Natural killer cell (primary cell): ENCODE measurements around the gene SPDEF. TPM values are rescaled to one million over a fixed set of nuclear protein-coding genes. Genes with fewer than 3 reads are reported as not detected.

Experiments
- ATAC-seq, 3 donors: fragments of 150-1000 bp in 2 of 3; fragments of 200-7000 bp in 1 of 3; cut with Tn5 transposase; 1 replicate in 1 of 3; 2 replicates in 2 of 3; pipeline ENCODE4 v1.10.0; 2021; ENCODE audit warnings: mild to moderate bottlenecking in 2 of 3, moderate library complexity in 2 of 3
- DNase-seq, 2 donors: peaks; one replicate each; pipeline versions ENCODE4 v3.0.0 to v3.0.0-alpha.2; 2013 to 2021; ENCODE audit warnings: mixed read lengths in 1 of 2
- H3K27ac ChIP-seq: one replicate; pipeline ENCODE4 v1.5.1; 2013; ENCODE audit warnings: mild to moderate bottlenecking, low read length
- H3K27me3 ChIP-seq: one replicate; pipeline ENCODE4 v1.6.1; 2013; ENCODE audit warnings: low read length; ENCODE audit not compliant: control insufficient read depth, insufficient read depth
- H3K36me3 ChIP-seq: one replicate; pipeline ENCODE4 v1.6.1; 2013; ENCODE audit warnings: low read length; ENCODE audit not compliant: control insufficient read depth, insufficient read depth
- H3K4me1 ChIP-seq: one replicate; pipeline ENCODE4 v1.6.1; 2013; ENCODE audit warnings: low read length; ENCODE audit not compliant: control insufficient read depth, insufficient read depth
- H3K4me3 ChIP-seq: one replicate; pipeline ENCODE4 v1.5.1; 2013; ENCODE audit warnings: low read length
- H3K9me3 ChIP-seq: one replicate; pipeline ENCODE4 v1.6.1; 2013; ENCODE audit warnings: low read length; ENCODE audit not compliant: control insufficient read depth, insufficient read depth
- H3K27ac Mint-ChIP-seq, 2 donors: one replicate each; pipeline ENCODE4 v1.8.0; 2022; ENCODE audit warnings: mild to moderate bottlenecking in 2 of 2, mixed read lengths in 2 of 2, moderate library complexity in 1 of 2
- H3K27me3 Mint-ChIP-seq, 2 donors: one replicate each; pipeline ENCODE4 v1.8.0; 2022; ENCODE audit warnings: low read depth in 2 of 2, mixed read lengths in 2 of 2
- H3K36me3 Mint-ChIP-seq: one replicate; pipeline ENCODE4 v1.8.0; 2022; ENCODE audit warnings: mixed read lengths
- H3K4me1 Mint-ChIP-seq, 2 donors: one replicate each; pipeline ENCODE4 v1.8.0; 2022; ENCODE audit warnings: mixed read lengths in 2 of 2
- H3K4me3 Mint-ChIP-seq: one replicate; pipeline ENCODE4 v1.8.0; 2022; ENCODE audit warnings: mild to moderate bottlenecking, moderate library complexity, mixed read lengths
- H3K9me3 Mint-ChIP-seq, 2 donors: one replicate each; pipeline ENCODE4 v1.8.0; 2022; ENCODE audit warnings: mixed read lengths in 2 of 2
- WGBS: methylation state at CpG from one replicate; pipeline ENCODE4 v1.1.7; 2013; ENCODE audit warnings: missing lambda C conversion rate; ENCODE audit not compliant: insufficient coverage; 5-methylcytosine and 5-hydroxymethylcytosine counted together
- intact Hi-C: fragments of 100-400 bp; cut with micrococcal nuclease; formaldehyde crosslinking; loops from one replicate; pipeline ENCODE4 v1.14.2; 2022
- total RNA-seq, 4 donors: library from RNA; stranded (reverse); fragments of 120-200 nt in 1 of 4; gene quantifications; one replicate each; pipeline versions ENCODE4 v1.2.3 to v1.2.4, GENCODE V29; 2013 to 2022
- TF ChIP-seq, protein P1 (sequence below): fragments of 200-600 bp; IDR thresholded peaks from one replicate; pipeline ENCODE4 v1.8.0; 2022; ENCODE audit warnings: antibody characterized with exemption

Gene SPDEF
- total RNA-seq, 3 donors from 2014 or later (not counting 1 experiment from before 2014, with no cell fraction given), result 0.25 to 0.68 (median 0.45) TPM

- Mint-ChIP-seq H3K27ac (no peak overlapping the region), H3K4me3 (no peak overlapping the region), H3K4me1 (peaks cover 0 to 13% of the 10 kb centered on the region in 2 donors), H3K27me3 (no peaks in the 10 kb centered on the region), H3K9me3 (no peaks in the 10 kb centered on the region), H3K36me3 (no peaks in the 10 kb centered on the region)
- TF ChIP-seq, protein P1, sequence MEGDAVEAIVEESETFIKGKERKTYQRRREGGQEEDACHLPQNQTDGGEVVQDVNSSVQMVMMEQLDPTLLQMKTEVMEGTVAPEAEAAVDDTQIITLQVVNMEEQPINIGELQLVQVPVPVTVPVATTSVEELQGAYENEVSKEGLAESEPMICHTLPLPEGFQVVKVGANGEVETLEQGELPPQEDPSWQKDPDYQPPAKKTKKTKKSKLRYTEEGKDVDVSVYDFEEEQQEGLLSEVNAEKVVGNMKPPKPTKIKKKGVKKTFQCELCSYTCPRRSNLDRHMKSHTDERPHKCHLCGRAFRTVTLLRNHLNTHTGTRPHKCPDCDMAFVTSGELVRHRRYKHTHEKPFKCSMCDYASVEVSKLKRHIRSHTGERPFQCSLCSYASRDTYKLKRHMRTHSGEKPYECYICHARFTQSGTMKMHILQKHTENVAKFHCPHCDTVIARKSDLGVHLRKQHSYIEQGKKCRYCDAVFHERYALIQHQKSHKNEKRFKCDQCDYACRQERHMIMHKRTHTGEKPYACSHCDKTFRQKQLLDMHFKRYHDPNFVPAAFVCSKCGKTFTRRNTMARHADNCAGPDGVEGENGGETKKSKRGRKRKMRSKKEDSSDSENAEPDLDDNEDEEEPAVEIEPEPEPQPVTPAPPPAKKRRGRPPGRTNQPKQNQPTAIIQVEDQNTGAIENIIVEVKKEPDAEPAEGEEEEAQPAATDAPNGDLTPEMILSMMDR, result no peak
- Histone ChIP-seq H3K27me3 (no peaks in the 10 kb centered on the region), H3K36me3 (no peaks in the 10 kb centered on the region), H3K4me1 (peaks cover 4% of the 10 kb centered on the region), H3K9me3 (no peaks in the 10 kb centered on the region), H3K4me3 (no peak overlapping the region), H3K27ac (no peak overlapping the region)
- DNase-seq (no peak), ATAC-seq (no peak)
- WGBS, result 90% methylated on average over 9 of the region's 9 CpGs
- intact Hi-C loops, result no loop called here
These were observed 1.1 kb upstream of the SPDEF start for GRCh38 chr6:34557228-34557627.

DNA sequence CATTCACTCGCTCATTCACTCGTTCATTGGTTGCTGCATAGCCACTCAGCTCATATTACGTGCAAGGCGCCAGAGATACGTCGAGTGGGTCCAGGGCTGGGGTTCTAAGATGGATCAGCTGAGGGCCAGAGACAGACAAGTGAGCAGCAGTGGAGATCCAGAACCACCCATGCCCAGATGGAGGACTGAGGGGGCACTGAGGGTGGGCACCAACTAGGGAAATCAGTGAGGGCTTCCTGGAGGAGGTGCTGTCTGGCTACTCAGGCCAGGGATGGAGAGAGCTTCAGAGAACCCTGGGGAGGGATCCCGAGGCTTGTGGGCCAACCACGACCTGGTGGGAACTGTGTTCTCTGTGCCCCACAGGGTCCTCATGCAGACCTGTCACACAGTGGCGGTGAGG lies 364 bp upstream of the SPDEF start:
- WGBS, result 86% methylated on average over 9 of the region's 9 CpGs
- Mint-ChIP-seq H3K27ac (no peak overlapping the region), H3K4me3 (no peak overlapping the region), H3K4me1 (peaks cover 0 to 13% of the 10 kb centered on the region in 2 donors), H3K36me3 (no peaks in the 10 kb centered on the region), H3K27me3 (peaks cover 0 to 3% of the 10 kb centered on the region in 2 donors), H3K9me3 (no peaks in the 10 kb centered on the region)
- DNase-seq (no peak), ATAC-seq (no peak)
- Histone ChIP-seq H3K27ac (no peak overlapping the region), H3K27me3 (no peaks in the 10 kb centered on the region), H3K36me3 (no peaks in the 10 kb centered on the region), H3K4me3 (no peak overlapping the region), H3K9me3 (no peaks in the 10 kb centered on the region), H3K4me1 (peaks cover 4% of the 10 kb centered on the region)
- TF ChIP-seq, protein P1, result no peak
- intact Hi-C loops, result no loop called here

GRCh38 chr6:34555328-34555727 lies 801 bp downstream of the SPDEF start:
- 95% methylated on average over 8 of the region's 8 CpGs for WGBS
- Mint-ChIP-seq H3K36me3 (no peaks in the 10 kb centered on the region), H3K27ac (no peak overlapping the region), H3K27me3 (peaks cover 0 to 3% of the 10 kb centered on the region in 2 donors), H3K4me3 (no peak overlapping the region), H3K4me1 (peaks cover 0 to 13% of the 10 kb centered on the region in 2 donors), H3K9me3 (no peaks in the 10 kb centered on the region)
- Histone ChIP-seq H3K36me3 (no peaks in the 10 kb centered on the region), H3K4me1 (peaks cover 4% of the 10 kb centered on the region), H3K27me3 (no peaks in the 10 kb centered on the region), H3K4me3 (no peak overlapping the region), H3K27ac (no peak overlapping the region), H3K9me3 (no peaks in the 10 kb centered on the region)
- TF ChIP-seq, protein P1, result no peak
- intact Hi-C loops, result no loop called here
- no peak for DNase-seq
- ATAC-seq, result no peak

- Mint-ChIP-seq H3K27me3 (peaks cover 0 to 3% of the 10 kb centered on the region in 2 donors), H3K36me3 (no peaks in the 10 kb centered on the region), H3K27ac (no peak overlapping the region), H3K4me1 (peaks cover 0 to 13% of the 10 kb centered on the region in 2 donors), H3K9me3 (no peaks in the 10 kb centered on the region), H3K4me3 (no peak overlapping the region)
- no peaks in the 10 kb centered on the region for H3K36me3 ChIP-seq
- H3K9me3 ChIP-seq, result no peaks in the 10 kb centered on the region
- H3K4me1 ChIP-seq, result peaks cover 4% of the 10 kb centered on the region
- WGBS, result 75% methylated on average over 11 of the region's 11 CpGs
- DNase-seq (no peak), ATAC-seq (no peak)
- intact Hi-C loops, result no loop called here
- no peaks in the 10 kb centered on the region for H3K27me3 ChIP-seq
- no peak overlapping the region for H3K27ac ChIP-seq
- H3K4me3 ChIP-seq, result no peak overlapping the region
- TF ChIP-seq, protein P1, result no peak
These were observed 1.2 kb downstream of the SPDEF start for GRCh38 chr6:34555007-34555322.
